Liver (tissue), 3 donors: Measurements from ENCODE around the gene ZSCAN25.

Experiments
- CTCF ChIP-seq: fragments of 150-350 bp; IDR thresholded peaks from 2 replicates; pipeline ENCODE4 v1.5.1; 2017; ENCODE audit warnings: improper control_type of control experiment, low read depth, low read length; ENCODE audit not compliant: missing input control
- FOXA1 ChIP-seq: IDR thresholded peaks from 2 replicates; pipeline ENCODE4 v1.6.1; 2016; ENCODE audit warnings: antibody characterized with exemption
- RAD21 ChIP-seq, 2 donors: IDR thresholded peaks; 2 replicates each; pipeline ENCODE4 v1.6.1; 2016; ENCODE audit warnings: antibody characterized with exemption in 2 of 2, mild to moderate bottlenecking in 2 of 2
- RXRA ChIP-seq, 2 donors: IDR thresholded peaks; 2 replicates each; pipeline ENCODE4 v1.6.1; 2017 to 2018; ENCODE audit warnings: antibody characterized with exemption in 2 of 2, mild to moderate bottlenecking in 1 of 2
- SP1 ChIP-seq: IDR thresholded peaks from 2 replicates; pipeline ENCODE4 v1.6.1; 2018; ENCODE audit warnings: antibody characterized with exemption, mild to moderate bottlenecking
- TAF1 ChIP-seq: conservative IDR thresholded peaks from 2 replicates; pipeline ENCODE4 v1.6.1; 2016; ENCODE audit warnings: antibody characterized with exemption, mild to moderate bottlenecking
- YY1 ChIP-seq: IDR thresholded peaks from 2 replicates; pipeline ENCODE4 v1.6.1; 2016; ENCODE audit warnings: antibody characterized with exemption, mild to moderate bottlenecking
- TF ChIP-seq, protein P1 (sequence below): IDR thresholded peaks from 2 replicates; pipeline ENCODE4 v1.6.1; 2016; ENCODE audit warnings: antibody characterized with exemption
- TF ChIP-seq, protein P2 (sequence below): IDR thresholded peaks from 2 replicates; pipeline ENCODE4 v1.6.1; 2016; ENCODE audit warnings: antibody characterized with exemption
- donor health status: healthy.
- donor health status: healthy.

GRCh38 chr7:99573257-99573656, 43.5 kb upstream of the ZSCAN25 start:
- TF ChIP-seq RAD21 (IDR thresholded peaks at IDR 0.05) = no peak
- TF ChIP-seq RXRA (IDR thresholded peaks at IDR 0.05) = no peak
- no peak for TF ChIP-seq CTCF
- TF ChIP-seq, protein P1, sequence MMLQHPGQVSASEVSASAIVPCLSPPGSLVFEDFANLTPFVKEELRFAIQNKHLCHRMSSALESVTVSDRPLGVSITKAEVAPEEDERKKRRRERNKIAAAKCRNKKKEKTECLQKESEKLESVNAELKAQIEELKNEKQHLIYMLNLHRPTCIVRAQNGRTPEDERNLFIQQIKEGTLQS = no peak
- TF ChIP-seq YY1 = no peak
- no peak for TF ChIP-seq TAF1
- TF ChIP-seq, protein P2, sequence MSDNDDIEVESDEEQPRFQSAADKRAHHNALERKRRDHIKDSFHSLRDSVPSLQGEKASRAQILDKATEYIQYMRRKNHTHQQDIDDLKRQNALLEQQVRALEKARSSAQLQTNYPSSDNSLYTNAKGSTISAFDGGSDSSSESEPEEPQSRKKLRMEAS = no peak
- TF ChIP-seq SP1 = no peak
- TF ChIP-seq FOXA1 = no peak
